MCF 10A (cell line): Measurements from ENCODE around the gene MYO7B. TPM values are rescaled to one million over a fixed set of nuclear protein-coding genes. Genes with fewer than 3 reads are reported as not detected.

ENCODE experiments used
- total RNA-seq: library from RNA; stranded (reverse); gene quantifications from 2 replicates; pipeline ENCODE4 v1.2.3, GENCODE V29; 2022

Gene MYO7B
- total RNA-seq, 1 experiment from 2014 or later, result not detected

Other genes with a start within 250 kb of the MYO7B start
- gene ERCC3, start 241.5 kb upstream of the MYO7B start, total RNA-seq, result 34.9 and 38.2 TPM in 2 replicates
- gene MAP3K2, start 147.7 kb upstream of the MYO7B start, total RNA-seq, result 62.9 and 65.6 TPM in 2 replicates
- not detected in 2 replicates for gene PROC, start 117.3 kb upstream of the MYO7B start, total RNA-seq
- 56.8 and 57.0 TPM in 2 replicates for gene IWS1, start 9.2 kb upstream of the MYO7B start, total RNA-seq
- gene GPR17, start 110.5 kb downstream of the MYO7B start, total RNA-seq, result not detected in 2 replicates
- gene LIMS2, start 139.8 kb downstream of the MYO7B start, total RNA-seq, result not detected in 2 replicates
- gene SFT2D3, start 165.8 kb downstream of the MYO7B start, total RNA-seq, result 3.6 and 4.1 TPM in 2 replicates